HFF-Myc (cell line): ENCODE results near the gene TGIF2.

Experiments
- DNase-seq: peaks from one replicate; pipeline ENCODE4 v3.0.0-alpha.2; 2011; ENCODE audit warnings: low read depth; ENCODE audit errors: extremely low read depth
- H3K4me3 ChIP-seq: replicated peaks from 2 replicates; pipeline ENCODE4 v1.5.1; 2011; ENCODE audit warnings: low read depth, mild to moderate bottlenecking, control low read depth, low read length
- CTCF ChIP-seq: IDR thresholded peaks from 2 replicates; pipeline ENCODE4 v1.5.1; 2012; ENCODE audit warnings: mild to moderate bottlenecking, low read depth, low read length, control low read depth; ENCODE audit errors: missing control alignments

The TGIF2 gene

GRCh38 chr20:36593347-36593929, 20.0 kb downstream of the TGIF2 start:
- H3K4me3 ChIP-seq: no peak overlapping the region
- DNase-seq: no peak
- no peak for TF ChIP-seq CTCF

DNA sequence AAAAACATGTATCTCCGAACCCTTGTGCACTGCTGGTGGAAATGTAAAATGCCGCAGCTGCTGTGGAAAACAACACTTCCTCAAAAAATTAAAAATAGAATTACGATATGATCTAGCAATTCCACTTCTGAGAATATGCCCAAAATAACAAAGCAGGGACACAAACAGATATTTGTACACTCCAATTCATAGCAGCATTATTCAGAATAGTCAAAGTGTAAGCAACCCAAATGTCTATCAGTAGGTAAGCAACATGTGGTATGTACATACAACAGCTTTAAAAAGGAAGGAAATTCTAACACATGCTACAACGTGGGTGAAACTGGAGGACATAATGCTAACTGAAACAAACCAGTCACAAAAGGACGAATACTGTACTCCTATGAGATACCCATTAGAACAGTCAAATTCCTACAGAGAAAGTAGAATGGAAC, 26.5 kb downstream of the TGIF2 start:
- DNase-seq: no peak
- no peak overlapping the region for H3K4me3 ChIP-seq
- TF ChIP-seq CTCF: no peak

GRCh38 chr20:36601540-36601939, 28.1 kb downstream of the TGIF2 start:
- H3K4me3 ChIP-seq: no peak overlapping the region

DNA sequence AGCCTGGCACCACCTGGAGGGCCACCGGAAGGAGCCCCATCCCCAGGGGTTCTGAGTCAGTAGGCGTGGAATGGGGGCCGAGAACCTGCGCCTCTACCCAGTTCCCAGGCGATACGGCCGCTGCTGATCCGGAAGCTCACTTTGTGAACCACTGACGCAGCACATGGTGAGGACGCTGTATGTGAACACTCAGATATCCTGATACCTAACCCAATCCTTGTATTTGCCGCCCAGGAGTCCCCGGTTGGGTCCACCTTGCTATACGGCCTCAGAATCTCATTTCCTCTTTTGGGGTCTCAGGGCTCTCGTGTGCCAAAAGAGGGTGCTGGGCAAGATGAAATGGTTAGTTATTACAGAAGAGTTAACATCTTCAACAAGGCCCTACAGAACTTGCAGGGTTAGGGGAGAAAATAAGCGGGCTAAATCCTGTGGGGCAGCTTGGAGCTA, 31.6 kb downstream of the TGIF2 start:
- DNase-seq: no peak
- TF ChIP-seq CTCF: no peak

More at GRCh38 chr20:36601540-36601939, 28.1 kb downstream of the TGIF2 start:
- no peak for TF ChIP-seq CTCF
- no peak for DNase-seq

DNA sequence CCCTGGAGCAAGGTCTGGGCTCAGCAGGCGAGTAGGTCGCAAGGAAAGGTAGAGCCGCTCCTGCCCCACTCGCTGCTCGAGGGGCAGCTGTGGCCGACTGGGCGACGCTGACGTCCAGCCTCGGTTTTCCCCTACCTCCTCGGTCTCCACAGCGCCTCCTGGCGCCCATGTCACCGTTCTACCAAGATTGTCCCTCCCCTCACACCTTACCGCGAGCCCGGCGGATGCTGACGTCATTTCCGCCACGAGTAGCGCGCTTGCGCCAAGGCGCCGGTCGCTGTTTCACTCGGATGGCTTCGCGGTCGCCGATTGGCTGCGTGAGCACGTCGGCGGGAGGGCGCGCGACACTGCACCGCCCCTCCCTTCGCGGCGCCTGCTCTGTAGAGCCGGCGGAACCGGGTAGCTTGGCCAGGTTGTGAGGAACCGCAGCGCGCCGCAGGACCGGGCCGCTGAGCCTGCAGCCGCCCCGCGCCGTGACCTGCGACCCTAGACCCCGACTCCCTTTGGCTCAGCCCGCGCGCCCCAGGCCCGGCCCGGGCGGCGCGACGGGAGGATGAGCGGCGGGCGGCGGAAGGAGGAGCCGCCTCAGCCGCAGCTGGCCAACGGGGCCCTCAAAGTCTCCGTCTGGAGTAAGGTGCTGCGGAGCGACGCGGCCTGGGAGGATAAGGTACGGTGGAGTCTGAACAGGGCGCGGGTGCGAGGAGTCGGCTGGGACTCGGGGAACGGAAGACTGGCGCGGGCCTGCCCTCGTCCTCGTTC, 32.2 kb downstream of the TGIF2 start, which contains the start of gene RAB5IF:
Gene RAB5IF (plus strand): TSS at position 381 of the 759 bp plus-strand sequence. CDS start 173 bp downstream, at position 554.
- peak within 1 kb of the TSS; percentile 97 for H3K4me3 ChIP-seq
- peak; percentile 96 for DNase-seq
- peak; percentile 90 for TF ChIP-seq CTCF

More for the DNA sequence above, 31.6 kb downstream of the TGIF2 start:
- peak overlapping the region; percentile 97 for H3K4me3 ChIP-seq

DNA sequence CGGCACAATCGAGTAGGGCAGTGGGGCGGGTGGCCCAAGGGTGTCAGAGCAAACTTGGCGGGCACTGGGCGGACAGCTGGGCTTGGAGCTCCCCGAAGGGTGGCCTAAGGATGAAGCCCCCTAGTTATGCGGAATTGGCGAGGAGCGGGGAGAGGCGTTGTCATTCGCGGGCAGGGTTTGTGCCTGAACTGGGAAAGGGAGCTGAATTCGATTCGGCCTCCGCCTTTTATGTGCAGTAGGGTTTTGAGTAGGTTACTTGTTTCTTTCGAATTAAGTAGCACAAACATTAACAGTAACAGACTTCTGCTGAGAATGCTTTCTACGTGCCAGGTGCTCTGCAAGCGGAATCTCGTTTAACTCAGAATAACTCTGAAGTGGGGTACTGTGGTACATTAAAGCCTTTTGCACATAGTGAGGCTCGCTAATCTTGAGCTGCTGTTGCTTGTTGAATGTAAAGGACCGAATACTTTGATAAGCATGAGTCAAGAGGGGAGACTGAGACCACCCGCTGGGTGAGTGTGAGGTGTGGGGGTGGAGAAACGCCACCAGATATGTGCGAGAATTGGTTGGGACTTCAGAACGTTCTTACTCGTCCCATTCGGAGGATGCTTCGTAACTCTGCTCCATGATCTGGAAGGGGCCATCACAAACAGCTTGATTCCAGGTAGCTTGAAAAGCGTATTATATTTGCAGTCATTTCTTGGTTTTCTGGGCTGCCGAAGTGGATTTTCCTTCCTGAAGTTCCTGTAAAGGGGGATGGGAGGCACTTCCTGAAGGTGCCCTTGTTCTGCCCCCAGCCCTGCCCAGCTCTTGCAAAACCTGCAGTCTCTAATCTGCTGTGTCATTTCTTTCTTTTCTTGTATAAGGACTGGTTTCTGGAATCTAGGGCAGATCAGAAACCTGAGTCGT, 33.0 kb downstream of the TGIF2 start:
- no peak for TF ChIP-seq CTCF
- DNase-seq: no peak
- H3K4me3 ChIP-seq: peak overlapping the region; percentile 97
